Measurements from ENCODE around the gene PLXNA4.

Gene PLXNA4

GRCh38 chr7:132158166-132158565, 418.1 kb downstream of the PLXNA4 start:
- no peak for DNase-seq (ENCODE audit: low read depth in 2 of 3, low spot score in 2 of 3)

- no peak for DNase-seq (ENCODE audit: low read depth in 2 of 3, low spot score in 2 of 3)
These were observed 420.6 kb downstream of the PLXNA4 start for GRCh38 chr7:132155715-132156114.

- no peak for DNase-seq (ENCODE audit: low read depth in 2 of 3, low spot score in 2 of 3)
These were observed 421.4 kb downstream of the PLXNA4 start for GRCh38 chr7:132154695-132155471.

GRCh38 chr7:132154248-132154647, 422.0 kb downstream of the PLXNA4 start:
- DNase-seq (ENCODE audit: low read depth in 2 of 3, low spot score in 2 of 3), result no peak

- no peak for DNase-seq (ENCODE audit: low read depth in 2 of 3, low spot score in 2 of 3)
These were observed 424.0 kb downstream of the PLXNA4 start for GRCh38 chr7:132152131-132152889.

GRCh38 chr7:132150711-132151110, 425.6 kb downstream of the PLXNA4 start:
- no peak for DNase-seq (ENCODE audit: low read depth in 2 of 3, low spot score in 2 of 3)

- DNase-seq (ENCODE audit: low read depth in 2 of 3, low spot score in 2 of 3), result no peak
These were observed 426.6 kb downstream of the PLXNA4 start for GRCh38 chr7:132149436-132150304.

- no peak for DNase-seq (ENCODE audit: low read depth in 2 of 3, low spot score in 2 of 3)
These were observed 427.4 kb downstream of the PLXNA4 start for GRCh38 chr7:132148876-132149275.

- no peak for DNase-seq (ENCODE audit: low read depth in 2 of 3, low spot score in 2 of 3)
These were observed 430.8 kb downstream of the PLXNA4 start for GRCh38 chr7:132145466-132145865.

GRCh38 chr7:132145063-132145462, 431.2 kb downstream of the PLXNA4 start:
- no peak for DNase-seq (ENCODE audit: low read depth in 2 of 3, low spot score in 2 of 3)

GRCh38 chr7:132142006-132142405, 434.3 kb downstream of the PLXNA4 start:
- DNase-seq (ENCODE audit: low read depth in 2 of 3, low spot score in 2 of 3), result no peak

GRCh38 chr7:132141109-132141508, 435.2 kb downstream of the PLXNA4 start:
- no peak for DNase-seq (ENCODE audit: low read depth in 2 of 3, low spot score in 2 of 3)

GRCh38 chr7:132140341-132140740, 435.9 kb downstream of the PLXNA4 start:
- no peak for DNase-seq (ENCODE audit: low read depth in 2 of 3, low spot score in 2 of 3)

GRCh38 chr7:132138817-132139216, 437.5 kb downstream of the PLXNA4 start:
- no peak for DNase-seq (ENCODE audit: low read depth in 2 of 3, low spot score in 2 of 3)

- DNase-seq (ENCODE audit: low read depth in 2 of 3, low spot score in 2 of 3), result no peak
These were observed 438.6 kb downstream of the PLXNA4 start for GRCh38 chr7:132137681-132138080.

- no peak for DNase-seq (ENCODE audit: low read depth in 2 of 3, low spot score in 2 of 3)
These were observed 440.4 kb downstream of the PLXNA4 start for GRCh38 chr7:132135746-132136385.

- no peak for DNase-seq (ENCODE audit: low read depth in 2 of 3, low spot score in 2 of 3)
These were observed 441.3 kb downstream of the PLXNA4 start for GRCh38 chr7:132134814-132135445.

GRCh38 chr7:132133501-132133900, 442.8 kb downstream of the PLXNA4 start:
- no peak for DNase-seq (ENCODE audit: low read depth in 2 of 3, low spot score in 2 of 3)

- DNase-seq (ENCODE audit: low read depth in 2 of 3, low spot score in 2 of 3), result no peak
These were observed 445.1 kb downstream of the PLXNA4 start for GRCh38 chr7:132131196-132131595.

- DNase-seq (ENCODE audit: low read depth in 2 of 3, low spot score in 2 of 3), result no peak
These were observed 445.8 kb downstream of the PLXNA4 start for GRCh38 chr7:132130497-132130896.
